Stomach smooth muscle (tissue), 2 donors: Measurements from ENCODE around the gene A4GNT.

ENCODE experiments used
- H3K27ac ChIP-seq: one replicate; pipeline ENCODE4 v1.7.0; 2013; ENCODE audit warnings: mild to moderate bottlenecking, low read length, inconsistent platforms
- H3K27me3 ChIP-seq, 2 donors: one replicate each; pipeline ENCODE4 v1.7.0; 2013; ENCODE audit warnings: low read length in 2 of 2; ENCODE audit not compliant: insufficient read depth in 2 of 2, control insufficient read depth in 1 of 2
- H3K36me3 ChIP-seq, 2 donors: one replicate each; pipeline ENCODE4 v1.7.0; 2013; ENCODE audit warnings: low read length in 2 of 2; ENCODE audit not compliant: control insufficient read depth in 2 of 2, insufficient read depth in 2 of 2
- H3K4me1 ChIP-seq: one replicate; pipeline ENCODE4 v1.7.0; 2013; ENCODE audit warnings: low read length; ENCODE audit not compliant: control insufficient read depth, insufficient read depth
- H3K4me3 ChIP-seq, 2 donors: one replicate each; pipeline ENCODE4 v1.7.0; 2013; ENCODE audit warnings: low read length in 2 of 2
- H3K9ac ChIP-seq, 2 donors: one replicate each; pipeline ENCODE4 v1.7.0; 2013; ENCODE audit warnings: low read length in 2 of 2, mild to moderate bottlenecking in 1 of 2
- H3K9me3 ChIP-seq, 2 donors: one replicate each; pipeline ENCODE4 v1.7.0; 2013; ENCODE audit warnings: low read length in 2 of 2; ENCODE audit not compliant: control insufficient read depth in 2 of 2
- donor health status: healthy.
- donor health status: Pancreatic carcinoma.

The A4GNT gene

DNA sequence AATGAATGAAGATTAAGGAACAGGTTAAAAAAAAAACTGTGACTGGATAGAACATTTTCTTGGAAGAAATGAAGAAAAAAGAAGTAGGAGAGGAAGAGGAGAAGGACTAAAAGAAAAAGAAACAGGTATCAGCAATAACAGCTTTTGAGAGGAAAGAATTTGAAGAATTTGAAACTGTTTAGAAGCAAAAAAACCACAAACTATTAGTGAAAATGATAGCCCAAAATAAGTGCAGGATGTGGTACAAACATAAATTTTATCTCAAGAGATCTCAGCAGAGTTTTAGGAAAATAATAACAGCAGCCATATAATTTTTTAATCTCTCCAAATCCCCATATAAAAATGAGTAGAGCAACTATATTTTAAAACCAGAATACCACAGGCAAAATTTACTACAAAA is 8.8 kb upstream of the A4GNT start:
- no peak overlapping the region for H3K27ac ChIP-seq
- no peaks in the 10 kb centered on the region for H3K4me1 ChIP-seq
- no peaks in the 10 kb centered on the region for H3K27me3 ChIP-seq
- H3K9me3 ChIP-seq: no peaks in the 10 kb centered on the region
- H3K36me3 ChIP-seq: no peaks in the 10 kb centered on the region
- no peak overlapping the region for H3K4me3 ChIP-seq
- no peak overlapping the region for H3K9ac ChIP-seq

DNA sequence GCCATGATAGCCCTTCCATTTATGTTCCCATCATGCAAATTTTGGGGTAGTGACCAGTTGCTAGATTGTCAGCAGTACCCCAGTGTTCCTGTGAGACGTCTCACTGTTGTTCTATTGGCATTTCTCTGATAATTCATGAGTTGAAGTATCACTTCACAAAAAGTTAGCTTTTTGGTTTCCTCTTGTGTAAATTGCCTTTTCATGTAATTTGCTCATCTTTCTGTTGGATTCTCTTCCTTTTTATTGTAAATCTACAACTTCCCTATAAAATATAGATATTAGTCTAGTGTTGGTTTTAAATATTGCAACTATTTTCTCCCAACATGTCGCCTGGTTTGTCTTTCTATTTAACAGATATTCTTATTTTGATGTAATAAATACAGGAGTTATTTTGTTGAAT is 7.5 kb upstream of the A4GNT start:
- no peaks in the 10 kb centered on the region for H3K27me3 ChIP-seq
- H3K9ac ChIP-seq: no peak overlapping the region
- H3K36me3 ChIP-seq: no peaks in the 10 kb centered on the region
- H3K4me3 ChIP-seq: no peak overlapping the region
- no peaks in the 10 kb centered on the region for H3K9me3 ChIP-seq
- no peaks in the 10 kb centered on the region for H3K4me1 ChIP-seq
- no peak overlapping the region for H3K27ac ChIP-seq

DNA sequence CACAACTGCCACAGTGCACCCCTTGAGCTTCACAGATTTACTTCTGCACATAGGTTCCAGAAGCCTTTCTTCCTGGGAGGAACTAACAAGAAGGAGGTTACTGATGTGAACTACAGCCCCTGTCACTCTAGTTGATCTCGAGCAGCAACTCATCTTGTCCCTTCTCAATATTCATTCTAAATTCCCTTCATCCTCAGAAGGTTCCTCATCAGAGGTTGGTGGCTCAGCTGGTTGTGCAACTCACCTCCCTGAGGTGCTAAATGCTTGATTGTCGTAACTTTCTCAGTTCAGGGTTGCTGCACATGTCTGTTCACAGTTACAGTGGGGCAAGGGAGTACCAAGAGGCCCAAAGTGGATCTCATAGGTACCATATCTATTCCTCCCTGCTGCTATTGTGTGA is 5.7 kb upstream of the A4GNT start:
- Histone ChIP-seq H3K4me3 (no peak overlapping the region), H3K27ac (no peak overlapping the region), H3K9ac (no peak overlapping the region), H3K9me3 (no peaks in the 10 kb centered on the region), H3K4me1 (no peaks in the 10 kb centered on the region), H3K36me3 (no peaks in the 10 kb centered on the region), H3K27me3 (no peaks in the 10 kb centered on the region)

DNA sequence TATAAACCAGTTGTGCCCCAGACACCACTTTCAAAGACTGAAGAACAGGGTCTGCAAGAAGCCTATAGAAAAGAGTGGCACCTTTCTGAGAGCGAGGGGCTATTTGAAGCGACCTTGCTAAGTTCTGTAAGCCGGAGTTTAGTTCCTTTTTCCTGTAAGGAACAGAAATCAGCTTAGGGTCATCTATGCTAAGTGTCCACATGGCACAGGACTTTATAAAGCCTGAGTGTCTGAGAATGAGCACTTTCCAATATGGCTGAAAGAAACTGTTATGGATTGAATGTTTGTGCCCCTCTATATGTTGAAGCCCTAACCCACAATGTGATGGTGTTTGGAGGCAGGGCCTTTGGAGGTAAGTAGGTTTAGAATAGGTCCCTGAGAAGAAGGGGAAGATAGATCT is 4.0 kb upstream of the A4GNT start:
- no peaks in the 10 kb centered on the region for H3K27me3 ChIP-seq
- no peaks in the 10 kb centered on the region for H3K4me1 ChIP-seq
- H3K9ac ChIP-seq: no peak overlapping the region
- H3K4me3 ChIP-seq: no peak overlapping the region
- no peak overlapping the region for H3K27ac ChIP-seq
- no peaks in the 10 kb centered on the region for H3K36me3 ChIP-seq
- H3K9me3 ChIP-seq: no peaks in the 10 kb centered on the region

DNA sequence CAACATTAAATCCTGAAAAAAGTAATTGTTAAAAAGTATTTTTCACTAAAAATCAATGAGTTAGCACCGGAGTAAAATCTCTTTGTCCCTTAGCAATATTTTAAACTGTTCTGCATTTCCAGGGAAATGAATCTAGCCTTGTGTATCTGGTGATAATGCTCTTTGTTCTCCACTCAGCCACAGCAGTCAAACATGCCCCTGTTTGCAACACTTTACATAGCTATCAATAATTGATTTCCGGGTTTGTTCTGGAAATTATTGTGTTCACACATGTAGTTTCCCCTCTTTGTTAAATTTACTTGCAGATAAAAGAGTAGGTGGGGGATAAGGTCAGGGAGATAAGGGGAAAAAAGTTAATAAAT is 3.6 kb upstream of the A4GNT start:
- Histone ChIP-seq H3K27ac (no peak overlapping the region), H3K4me1 (no peaks in the 10 kb centered on the region), H3K4me3 (no peak overlapping the region), H3K27me3 (no peaks in the 10 kb centered on the region), H3K36me3 (no peaks in the 10 kb centered on the region), H3K9me3 (no peaks in the 10 kb centered on the region), H3K9ac (no peak overlapping the region)

DNA sequence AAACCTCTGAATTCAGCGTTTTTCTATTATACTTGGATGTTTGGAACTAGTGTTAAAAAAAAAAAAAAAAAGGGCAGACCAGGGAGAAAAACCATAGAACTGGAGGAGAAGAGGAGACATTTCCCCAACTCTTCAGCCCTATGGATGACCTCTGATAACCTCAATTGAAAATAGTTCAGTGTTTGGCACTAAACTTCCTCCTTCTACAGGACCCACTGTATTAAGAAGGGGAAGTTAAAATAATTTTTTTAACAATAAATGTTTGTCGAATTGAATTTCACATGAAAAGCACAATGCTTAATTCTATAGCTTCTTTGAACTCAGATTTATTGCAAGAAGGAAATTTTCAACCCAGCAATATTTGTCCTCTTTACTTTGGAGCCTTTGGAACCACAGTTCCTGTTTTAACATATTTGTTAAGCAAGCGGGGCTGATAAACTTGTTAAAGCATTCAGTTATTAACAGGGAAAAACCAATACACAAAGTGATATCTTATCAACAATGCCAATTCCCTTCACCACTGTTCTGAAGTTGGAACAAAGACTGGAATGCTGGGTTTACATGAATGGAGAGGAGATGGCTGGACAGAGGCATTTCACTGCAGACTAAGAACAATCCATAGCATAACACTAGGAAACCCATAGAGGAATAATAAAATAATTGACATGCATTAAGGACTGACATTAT is 3.1 kb upstream of the A4GNT start:
- no peak overlapping the region for H3K9ac ChIP-seq
- H3K27me3 ChIP-seq: no peaks in the 10 kb centered on the region
- H3K36me3 ChIP-seq: no peaks in the 10 kb centered on the region
- H3K27ac ChIP-seq: no peak overlapping the region
- no peaks in the 10 kb centered on the region for H3K4me1 ChIP-seq
- H3K4me3 ChIP-seq: no peak overlapping the region
- H3K9me3 ChIP-seq: no peaks in the 10 kb centered on the region

DNA sequence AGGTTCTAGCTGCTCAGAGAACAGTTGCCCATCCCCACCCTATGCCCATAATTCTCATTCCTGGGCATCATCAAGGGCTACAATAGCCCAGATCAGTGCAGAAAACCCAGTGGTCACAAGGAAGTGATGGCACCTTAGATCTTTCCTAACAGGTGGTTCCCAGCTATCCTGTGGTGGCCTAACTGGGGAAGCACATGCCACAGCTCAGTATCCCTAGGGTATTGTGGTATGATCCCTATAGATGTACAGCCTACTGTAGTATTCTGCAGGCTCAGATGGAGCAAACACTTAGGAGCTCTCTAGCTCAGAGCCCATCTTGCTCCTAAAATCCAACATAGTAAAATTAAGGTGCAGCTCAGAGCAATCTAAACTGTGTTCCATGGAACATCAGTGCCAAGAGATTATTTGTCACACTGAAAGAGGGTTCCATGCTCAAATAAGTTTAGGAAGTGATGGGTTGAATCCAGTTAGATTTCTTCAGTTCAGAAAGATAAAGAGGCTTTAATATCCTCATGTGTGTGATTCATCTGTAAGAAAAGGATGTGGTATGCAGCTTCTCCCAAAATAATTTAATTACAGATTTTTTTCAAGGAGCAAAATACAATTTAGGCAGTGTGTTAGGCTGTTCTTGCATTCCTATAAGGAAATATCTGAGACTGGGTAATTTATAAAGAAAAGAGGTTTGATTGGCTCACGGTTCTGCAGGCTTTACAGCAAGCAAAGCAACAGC is 4.4 kb downstream of the A4GNT start:
- Histone ChIP-seq H3K9ac (no peak overlapping the region), H3K27ac (no peak overlapping the region), H3K4me1 (peaks cover 2% of the 10 kb centered on the region), H3K4me3 (no peak overlapping the region), H3K36me3 (no peaks in the 10 kb centered on the region), H3K27me3 (no peaks in the 10 kb centered on the region), H3K9me3 (no peaks in the 10 kb centered on the region)

DNA sequence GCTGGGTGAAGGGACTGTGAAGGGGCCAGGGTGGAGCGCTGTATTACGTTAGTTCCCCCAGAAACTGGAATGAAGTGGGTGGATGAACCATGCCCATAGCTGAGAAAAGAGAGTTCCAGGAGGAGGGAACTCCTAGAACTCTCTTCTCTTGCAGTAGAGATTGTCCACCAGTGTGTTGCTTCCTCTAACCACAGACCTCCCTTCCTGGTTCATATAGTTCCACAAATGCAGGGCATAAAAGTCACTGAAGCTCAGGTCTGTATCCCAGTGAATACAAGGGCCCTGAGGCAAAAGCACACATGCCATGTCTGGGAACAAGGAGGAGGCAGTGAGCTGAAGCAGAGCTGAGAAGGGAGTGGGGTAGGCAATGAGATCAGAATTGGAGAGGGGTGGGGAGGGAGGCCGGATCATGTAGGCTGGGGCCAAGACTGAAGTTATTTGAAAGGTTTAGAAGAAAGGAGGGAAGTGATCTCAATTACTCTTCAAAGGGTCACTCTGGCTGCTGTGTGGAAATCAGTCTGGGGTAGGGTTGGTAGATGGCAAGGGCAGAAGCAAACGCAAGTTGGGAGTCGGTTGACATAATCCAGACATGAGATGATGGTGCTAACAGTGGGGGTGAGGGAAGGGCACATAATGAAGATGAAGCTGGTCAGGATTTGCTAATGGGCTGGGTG is 6.5 kb downstream of the A4GNT start:
- Histone ChIP-seq H3K9ac (no peak overlapping the region), H3K27me3 (no peaks in the 10 kb centered on the region), H3K9me3 (no peaks in the 10 kb centered on the region), H3K36me3 (no peaks in the 10 kb centered on the region), H3K4me3 (no peak overlapping the region), H3K27ac (no peak overlapping the region), H3K4me1 (peaks cover 2% of the 10 kb centered on the region)

DNA sequence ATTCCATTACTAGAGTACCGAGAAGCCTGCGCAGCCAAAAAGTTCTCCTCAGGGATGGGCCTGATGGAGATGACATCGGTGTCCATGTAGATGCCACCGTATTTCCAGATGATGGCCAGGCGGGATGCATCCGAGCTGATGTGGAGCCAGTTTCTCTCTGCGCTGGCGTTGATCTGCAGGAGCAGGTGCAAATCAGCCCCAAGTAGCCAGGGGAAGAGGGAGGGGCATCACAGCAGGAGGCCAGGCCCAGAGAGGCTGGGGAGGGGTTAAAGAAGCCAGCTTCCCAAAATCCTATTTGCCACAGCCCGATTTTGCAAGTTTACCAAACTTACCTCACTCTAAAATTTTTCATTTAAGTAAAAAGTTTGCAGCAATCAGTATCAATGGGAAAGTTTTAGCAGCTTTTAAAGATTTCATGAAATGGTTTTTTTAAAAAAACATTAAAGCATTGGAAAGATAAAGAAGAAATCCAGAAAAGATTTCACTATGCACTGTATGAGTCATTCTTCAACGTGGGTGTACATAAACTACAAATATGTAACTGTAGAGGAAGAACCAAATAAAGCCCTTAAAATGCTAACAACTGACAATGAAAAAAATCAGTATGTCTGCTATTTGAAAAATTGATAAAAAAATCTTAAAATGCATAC is 7.4 kb downstream of the A4GNT start:
- Histone ChIP-seq H3K4me3 (no peak overlapping the region), H3K9ac (no peak overlapping the region), H3K36me3 (no peaks in the 10 kb centered on the region), H3K27ac (no peak overlapping the region), H3K27me3 (no peaks in the 10 kb centered on the region), H3K9me3 (no peaks in the 10 kb centered on the region), H3K4me1 (peaks cover 2% of the 10 kb centered on the region)

DNA sequence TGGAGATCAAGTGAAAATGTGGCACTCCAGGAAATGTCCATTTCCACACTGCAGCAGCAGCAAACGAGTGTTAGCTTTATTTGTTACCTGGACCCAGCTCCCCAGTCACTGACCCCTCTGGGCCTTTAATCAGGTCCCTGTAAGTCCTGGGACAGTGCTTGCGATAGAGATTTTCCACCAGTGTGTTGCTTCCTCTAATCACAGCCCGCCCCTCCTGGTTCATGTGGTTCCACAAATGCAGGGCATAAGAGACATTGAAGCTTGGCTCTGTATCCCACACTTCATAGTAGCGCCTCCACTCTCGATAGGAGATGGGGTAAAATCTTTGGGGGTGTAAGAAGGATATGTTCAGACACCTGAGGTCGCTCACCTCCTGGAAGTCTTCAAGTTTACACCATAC is 8.0 kb downstream of the A4GNT start:
- H3K4me3 ChIP-seq: no peak overlapping the region
- no peak overlapping the region for H3K9ac ChIP-seq
- no peaks in the 10 kb centered on the region for H3K9me3 ChIP-seq
- peaks cover 2% of the 10 kb centered on the region for H3K4me1 ChIP-seq
- H3K27ac ChIP-seq: no peak overlapping the region
- H3K36me3 ChIP-seq: no peaks in the 10 kb centered on the region
- no peaks in the 10 kb centered on the region for H3K27me3 ChIP-seq
